ENCODE data around the gene APLN.

The APLN gene, protein sequence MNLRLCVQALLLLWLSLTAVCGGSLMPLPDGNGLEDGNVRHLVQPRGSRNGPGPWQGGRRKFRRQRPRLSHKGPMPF

DNA sequence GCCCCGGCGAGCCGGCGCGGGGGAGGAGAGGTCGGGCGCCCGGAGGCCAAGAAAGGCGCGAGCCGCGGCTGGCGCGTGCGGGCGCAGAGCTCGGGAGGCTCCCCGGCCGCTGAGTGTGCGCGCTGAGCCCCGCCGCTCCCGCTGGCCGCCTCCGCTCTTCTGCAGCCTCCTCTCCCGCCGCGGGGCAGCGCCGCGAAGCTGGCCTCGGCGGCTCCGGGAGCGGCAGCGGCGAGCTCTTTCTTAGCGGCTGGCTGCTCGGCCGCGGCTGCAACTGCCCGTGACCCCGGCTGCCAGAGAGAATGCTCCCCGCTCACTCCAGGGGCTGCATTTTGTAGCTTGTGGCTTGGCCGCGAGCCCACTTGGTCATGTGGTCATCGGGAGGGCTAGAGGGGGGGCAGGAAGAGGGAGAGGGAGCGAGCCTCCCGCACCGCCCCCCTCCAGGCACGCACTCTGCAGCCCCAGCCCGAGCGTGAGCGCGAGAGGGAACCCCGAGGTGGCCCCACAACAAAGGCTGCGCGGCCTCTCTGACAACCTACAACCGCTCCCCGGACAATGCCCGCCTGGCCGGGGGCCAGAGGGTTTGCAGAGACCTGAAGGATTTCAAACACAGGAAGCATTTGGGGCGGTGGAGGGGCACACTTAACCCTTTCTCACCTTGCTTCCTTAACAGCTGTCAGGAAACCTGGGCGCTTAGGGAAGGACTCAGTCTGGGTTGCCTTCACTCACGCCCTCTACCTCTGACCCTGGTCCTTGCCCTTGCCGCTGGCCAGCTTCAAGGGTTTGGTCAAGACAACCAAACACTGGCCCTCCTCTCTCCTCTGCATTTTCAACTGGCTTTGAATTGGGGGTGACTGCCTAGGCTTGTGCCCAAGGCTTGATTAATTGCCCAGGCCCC is at the start of gene APLN:
Gene APLN, minus strand, starts transcription at position 305 of the 895 bp plus-strand sequence. CDS start 326 bp downstream, outside the sequence.
- DNase-seq (ENCODE audit: low read depth in 3 of 3), result no peak

DNA sequence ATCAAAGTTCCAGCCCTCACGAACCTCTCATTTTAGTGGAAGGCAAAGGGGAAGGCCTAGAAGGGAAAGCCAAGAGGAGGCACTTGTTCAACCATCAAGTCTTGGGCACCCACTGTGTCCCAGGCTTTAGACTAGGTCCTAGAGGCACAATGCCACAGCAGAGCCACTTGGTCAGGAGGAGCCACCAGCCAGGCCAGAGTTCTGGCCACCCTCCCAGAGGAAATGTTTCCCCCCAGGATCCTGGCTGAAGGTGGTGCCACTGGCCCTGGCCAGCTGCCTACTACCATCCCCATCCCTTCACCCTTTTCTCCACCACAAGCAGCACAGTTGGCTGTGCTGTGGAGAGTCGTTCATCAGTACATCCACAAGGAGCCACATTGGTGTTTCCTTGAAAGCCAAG is 49.7 kb upstream of the APLN start:
- no peak for DNase-seq (ENCODE audit: low read depth in 3 of 3)

DNA sequence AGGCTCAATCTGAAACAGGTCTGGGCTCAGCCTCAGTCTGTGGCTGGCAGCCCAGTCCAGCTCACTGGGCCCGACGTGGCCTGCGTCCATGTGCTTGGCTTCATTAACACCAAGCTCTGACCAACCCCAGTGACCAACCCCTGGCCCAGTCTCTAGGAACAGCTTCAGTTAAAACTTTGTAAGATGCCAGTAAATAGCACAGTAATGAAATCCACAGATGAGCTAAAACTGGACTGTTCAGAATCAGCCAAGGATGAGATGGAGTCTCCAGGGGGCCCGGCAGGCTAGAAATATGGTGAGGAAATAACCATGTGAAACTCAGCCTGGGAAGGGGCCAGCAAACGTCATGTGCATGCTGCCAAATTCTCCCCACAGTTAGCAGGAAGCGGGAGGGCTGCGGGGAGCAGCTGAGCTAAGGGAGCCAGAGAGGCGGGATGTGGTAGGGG is 46.9 kb upstream of the APLN start:
- no peak for DNase-seq (ENCODE audit: low read depth in 3 of 3)

DNA sequence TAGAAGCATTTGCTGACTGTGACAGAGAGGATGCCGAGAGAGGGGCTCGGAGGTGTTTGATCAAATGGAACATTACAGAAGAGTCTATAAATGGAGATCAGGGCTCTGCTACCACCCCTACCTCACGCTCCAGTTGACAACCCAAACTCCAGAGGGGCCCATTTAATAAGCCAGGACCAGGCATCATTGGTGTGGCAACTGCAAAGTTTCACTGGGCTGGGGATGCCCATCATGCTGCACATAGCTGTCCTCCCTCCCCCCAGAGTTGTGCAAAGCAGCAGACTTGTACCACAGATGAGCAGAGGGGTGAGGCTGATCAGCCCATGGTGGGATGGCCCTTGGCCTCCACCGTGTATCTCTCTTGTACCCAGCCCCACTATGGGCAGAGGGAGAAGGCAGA is 45.8 kb upstream of the APLN start:
- DNase-seq (ENCODE audit: low read depth in 3 of 3), result no peak

DNA sequence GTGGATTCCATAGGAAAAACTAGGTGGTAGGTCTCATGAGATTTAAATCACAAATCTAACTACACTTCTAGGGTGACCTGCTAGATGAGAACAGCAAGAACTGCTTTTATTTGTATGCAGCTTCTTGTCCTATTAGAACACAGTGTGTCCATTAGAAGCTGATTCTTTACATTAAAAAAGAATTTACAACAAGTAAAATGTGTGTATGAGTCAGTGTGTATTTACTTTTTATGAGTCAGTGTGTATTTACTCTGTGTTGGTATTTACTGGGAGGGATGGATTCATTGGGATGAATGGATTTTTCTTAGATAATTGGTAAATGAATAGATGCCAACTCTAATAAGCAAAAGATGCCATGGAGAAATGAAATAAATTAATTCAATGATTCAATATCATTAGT is 43.4 kb upstream of the APLN start:
- DNase-seq (ENCODE audit: low read depth in 3 of 3), result no peak

DNA sequence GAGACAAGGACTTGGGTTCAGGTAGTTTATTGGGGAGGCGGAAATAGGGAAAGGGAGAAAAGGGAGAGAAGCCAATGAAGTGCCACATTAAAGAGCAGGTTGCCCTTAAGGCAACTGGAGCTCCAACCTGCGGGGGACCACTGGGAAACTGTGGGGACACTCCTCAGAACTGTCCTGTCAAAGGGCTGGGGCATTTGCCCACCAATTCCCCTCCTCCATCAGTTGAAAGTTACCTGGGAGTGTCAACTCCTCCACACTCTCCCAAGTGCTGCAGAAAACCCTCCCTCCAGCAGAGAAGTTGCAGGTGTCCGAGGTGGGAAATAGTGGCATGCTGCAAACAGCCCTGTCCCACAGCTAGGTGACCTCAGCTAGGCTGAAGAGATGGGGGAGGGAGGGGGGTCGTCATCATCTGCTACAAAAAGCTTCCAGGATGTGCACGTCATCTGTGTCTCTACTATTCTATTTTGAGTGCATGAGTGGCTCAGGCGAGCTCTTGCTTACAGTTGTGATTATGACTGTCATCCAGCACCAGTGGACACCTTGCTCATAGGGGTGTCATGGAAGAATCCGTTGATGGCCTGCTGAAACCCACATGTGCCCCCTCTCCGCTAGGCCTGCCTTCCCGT is 42.6 kb upstream of the APLN start:
- DNase-seq (ENCODE audit: low read depth in 3 of 3), result no peak

DNA sequence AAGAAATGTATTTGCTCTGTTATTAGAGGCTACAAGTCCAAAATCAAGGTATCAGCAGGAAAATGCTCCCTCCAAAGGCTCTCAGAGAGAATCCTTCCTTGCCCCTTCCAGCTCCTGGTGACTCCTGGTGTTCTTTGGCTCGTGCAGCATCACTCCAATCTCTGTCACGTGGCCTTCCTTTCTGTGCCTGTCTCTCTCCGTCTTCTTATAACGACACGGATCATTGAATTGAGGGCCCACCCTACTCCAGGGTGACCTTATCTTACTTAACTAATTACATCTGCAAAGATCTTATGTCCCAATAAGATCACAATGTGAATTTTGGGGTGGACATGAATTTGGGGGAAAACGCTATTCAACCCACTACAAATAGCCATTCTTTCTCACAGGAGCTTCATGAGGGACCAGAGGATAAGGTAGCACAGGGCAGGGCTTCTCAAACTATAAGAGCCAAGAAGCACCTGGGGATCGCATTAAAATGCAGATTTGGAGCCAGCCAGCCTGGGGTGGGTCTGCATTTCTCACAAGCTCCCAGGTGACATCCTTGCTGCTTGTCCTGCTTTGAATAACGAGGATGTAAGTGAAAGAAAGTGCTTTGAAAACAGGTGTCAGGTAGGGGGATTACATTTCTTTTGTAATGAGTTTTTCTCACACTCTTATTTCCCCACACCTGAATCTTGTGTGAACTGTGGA is 41.9 kb upstream of the APLN start:
- DNase-seq (ENCODE audit: low read depth in 3 of 3), result no peak

DNA sequence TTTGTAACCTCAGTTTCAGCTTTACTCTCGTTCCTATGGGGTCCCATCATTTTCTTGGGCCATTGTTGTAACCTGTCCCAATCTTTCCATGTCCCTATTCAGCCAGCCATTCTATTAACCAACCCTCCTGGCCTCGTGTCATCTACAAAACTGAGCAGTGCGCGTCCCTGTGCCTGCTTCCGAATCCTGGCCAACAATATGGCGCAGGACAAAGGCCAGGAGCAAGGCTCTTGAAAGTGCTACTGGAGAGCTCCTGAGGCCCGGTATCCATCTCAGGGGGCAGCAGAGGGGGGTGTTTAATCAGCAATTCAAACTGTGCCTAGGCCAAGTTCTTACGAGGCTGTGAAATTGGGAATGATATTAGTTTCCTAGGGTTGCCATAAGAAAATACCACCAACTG is 41.2 kb upstream of the APLN start:
- DNase-seq (ENCODE audit: low read depth in 3 of 3), result no peak

DNA sequence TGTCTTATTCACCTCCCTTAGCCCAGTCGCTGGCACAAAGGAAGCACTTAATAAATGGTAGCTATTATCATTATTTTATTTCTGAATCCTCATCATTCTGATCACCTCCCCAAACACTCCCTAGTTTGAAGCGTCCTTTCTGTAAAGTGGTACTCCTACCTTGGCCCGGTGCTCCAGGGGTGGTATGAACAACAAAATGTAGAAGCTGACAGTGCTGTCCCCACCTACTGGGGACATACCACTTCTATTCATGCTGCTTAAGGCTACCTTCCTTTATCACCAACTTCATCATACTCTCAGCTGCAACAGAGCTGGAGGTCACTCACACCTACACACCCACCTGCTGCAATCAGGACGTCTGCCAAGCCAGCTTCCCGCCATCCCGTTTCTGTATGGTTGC is 40.8 kb upstream of the APLN start:
- no peak for DNase-seq (ENCODE audit: low read depth in 3 of 3)

DNA sequence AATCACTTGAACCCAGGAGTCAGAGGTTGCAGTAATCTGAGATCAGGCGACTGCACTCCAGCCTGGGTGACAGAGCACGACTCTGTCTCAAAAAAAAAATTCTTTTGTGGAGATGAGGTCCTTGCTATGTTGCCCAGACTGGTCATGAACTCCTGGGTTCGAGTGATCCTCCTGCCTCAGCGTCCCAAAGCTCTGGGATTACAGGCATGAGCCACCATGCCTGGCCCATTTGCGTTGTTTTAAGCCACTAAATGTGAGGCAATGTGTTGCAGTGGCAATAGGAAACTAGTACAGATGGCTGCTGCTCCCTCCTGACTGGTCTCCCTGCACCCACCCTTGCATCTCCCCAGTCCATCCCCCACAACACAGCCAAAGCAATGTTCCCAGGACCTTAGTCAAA is 40.0 kb upstream of the APLN start:
- DNase-seq (ENCODE audit: low read depth in 3 of 3), result no peak

DNA sequence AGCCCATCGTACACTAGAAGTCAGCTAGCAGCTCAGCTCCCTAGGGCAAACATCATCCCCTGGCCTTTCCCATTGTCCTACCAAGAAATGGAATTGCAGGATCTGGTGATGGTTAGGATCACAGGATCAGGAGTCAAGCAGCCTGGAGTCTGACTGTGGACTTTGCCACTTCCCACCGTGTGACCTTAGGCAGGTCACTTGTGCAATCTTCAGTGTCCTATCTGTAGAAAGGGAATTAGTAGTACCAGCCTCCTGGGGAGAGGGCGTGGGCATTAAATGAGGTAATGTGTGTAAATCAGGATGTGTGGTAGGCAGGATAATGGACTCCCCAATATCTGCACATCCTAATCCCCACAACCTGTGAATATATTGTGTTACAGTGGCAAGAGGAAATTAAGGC is 38.6 kb upstream of the APLN start:
- no peak for DNase-seq (ENCODE audit: low read depth in 3 of 3)

DNA sequence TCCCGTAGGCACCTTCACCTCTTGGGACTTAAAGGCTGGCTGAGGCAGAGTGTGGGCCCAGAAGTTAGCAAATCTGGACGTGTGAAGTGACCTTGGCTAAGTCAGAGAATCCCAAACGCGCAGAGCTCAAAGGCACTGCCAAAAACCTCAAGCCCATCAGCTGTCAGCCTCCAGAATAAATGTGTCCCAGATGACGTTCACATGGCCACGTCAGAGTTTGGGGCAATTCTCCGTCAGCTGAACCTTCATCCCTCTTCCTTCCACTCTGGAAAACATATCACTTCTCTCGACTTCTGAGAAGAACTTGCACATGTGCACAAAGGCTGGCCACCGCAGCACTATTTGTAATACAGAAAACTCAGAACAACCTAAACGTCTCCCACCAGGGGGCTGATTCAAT is 35.7 kb upstream of the APLN start:
- DNase-seq (ENCODE audit: low read depth in 3 of 3), result no peak

DNA sequence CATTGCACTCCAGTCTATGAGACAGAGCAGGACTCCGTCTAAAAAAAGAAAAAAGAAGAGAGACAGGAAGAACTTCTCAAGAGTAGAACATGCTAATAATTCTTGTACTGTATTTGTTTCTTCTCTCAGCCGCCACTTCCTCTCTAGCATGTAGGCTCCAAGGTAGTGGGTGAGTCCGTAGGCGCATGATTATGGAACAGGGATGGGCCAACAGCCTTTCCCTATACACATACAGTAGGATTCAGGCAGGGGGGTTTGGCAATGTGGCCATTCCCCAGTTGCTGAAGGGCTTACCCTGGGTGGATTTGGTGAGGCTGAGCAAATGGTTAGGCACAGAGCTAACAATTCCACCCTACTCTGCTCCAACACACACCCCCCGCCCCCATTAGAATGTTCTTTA is 35.0 kb upstream of the APLN start:
- DNase-seq (ENCODE audit: low read depth in 3 of 3), result no peak

DNA sequence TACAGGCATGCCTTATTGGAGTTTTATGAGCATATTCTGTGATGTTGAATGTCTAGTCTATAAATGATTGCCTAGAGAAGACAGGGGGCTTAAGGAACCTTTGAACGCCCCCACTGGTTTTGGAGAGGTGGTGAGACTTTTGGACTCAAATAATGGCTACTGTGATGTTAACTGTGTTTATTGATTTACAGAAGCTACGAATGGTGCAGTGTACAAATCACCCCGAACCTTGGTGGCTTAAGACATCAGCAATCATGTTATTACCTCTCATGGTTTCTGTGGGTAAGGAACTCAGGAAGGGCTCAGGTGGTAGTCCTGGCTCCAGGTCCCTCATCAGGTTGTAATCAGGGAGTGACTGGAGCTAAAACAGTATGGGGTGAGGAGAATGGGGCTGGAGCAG is 33.3 kb upstream of the APLN start:
- DNase-seq (ENCODE audit: low read depth in 3 of 3), result no peak

DNA sequence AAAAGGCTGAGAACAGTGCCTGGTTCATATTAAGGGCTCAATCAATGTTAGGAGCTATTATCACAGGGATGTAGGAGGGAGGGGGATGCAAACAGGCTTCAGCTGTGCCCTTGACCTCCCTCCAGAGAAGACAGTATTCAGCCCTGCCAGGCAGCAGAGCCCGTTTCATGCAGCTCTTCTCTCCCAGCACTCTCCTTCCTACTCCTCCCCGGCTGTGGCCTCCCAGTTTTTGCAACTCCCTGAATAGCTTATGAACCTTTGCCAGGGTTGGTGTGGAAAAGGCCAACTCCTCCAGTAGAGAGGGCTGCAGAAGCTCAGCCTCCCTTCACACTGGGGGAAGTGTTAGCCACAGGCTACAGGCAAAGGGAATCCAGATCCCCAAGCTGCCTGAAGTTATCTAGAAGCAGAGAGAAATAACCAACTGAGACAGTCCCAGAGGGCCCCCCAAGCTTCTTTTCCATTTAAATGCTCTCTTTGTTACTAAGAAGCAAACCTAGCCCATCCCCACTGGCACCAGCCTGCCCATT is 31.7 kb upstream of the APLN start:
- no peak for DNase-seq (ENCODE audit: low read depth in 3 of 3)

DNA sequence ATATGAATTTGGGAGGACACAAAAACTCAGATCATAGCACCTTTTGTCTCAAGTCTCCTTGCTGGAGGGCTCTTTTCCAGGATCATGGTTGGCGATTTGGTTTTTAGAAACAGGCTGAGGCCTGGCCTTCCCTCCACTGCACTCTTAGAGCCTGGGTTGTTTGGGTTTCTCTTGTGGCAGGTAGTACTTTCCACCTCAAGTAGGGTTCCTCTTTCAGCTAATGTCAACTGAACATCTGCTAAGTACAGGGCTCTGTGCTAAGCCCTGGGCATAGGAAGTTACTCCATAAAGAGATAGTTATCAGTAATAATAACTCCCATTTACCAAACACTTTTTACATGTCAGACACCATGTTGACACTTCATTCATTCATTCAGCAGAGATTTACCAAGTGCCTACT is 28.2 kb upstream of the APLN start:
- DNase-seq (ENCODE audit: low read depth in 3 of 3), result no peak

DNA sequence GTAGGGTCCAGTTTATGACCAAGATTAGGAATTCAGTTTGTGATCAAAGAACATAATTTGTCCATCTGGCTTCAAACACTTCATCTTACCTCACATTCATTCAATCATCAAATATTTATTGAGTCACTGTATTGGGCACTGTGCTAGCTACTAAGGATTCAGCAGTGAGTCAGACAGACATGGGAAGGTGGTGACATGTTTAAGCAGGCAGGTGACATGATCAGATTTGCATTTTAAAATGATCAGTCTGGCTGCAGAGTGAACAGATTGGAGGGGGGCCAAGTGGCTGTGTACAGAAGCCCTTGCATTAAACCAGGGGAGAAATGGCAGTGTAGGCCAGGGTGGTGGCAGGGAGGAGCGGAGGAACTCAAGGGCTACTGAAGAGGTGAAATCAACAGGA is 25.1 kb upstream of the APLN start:
- DNase-seq (ENCODE audit: low read depth in 3 of 3), result no peak

DNA sequence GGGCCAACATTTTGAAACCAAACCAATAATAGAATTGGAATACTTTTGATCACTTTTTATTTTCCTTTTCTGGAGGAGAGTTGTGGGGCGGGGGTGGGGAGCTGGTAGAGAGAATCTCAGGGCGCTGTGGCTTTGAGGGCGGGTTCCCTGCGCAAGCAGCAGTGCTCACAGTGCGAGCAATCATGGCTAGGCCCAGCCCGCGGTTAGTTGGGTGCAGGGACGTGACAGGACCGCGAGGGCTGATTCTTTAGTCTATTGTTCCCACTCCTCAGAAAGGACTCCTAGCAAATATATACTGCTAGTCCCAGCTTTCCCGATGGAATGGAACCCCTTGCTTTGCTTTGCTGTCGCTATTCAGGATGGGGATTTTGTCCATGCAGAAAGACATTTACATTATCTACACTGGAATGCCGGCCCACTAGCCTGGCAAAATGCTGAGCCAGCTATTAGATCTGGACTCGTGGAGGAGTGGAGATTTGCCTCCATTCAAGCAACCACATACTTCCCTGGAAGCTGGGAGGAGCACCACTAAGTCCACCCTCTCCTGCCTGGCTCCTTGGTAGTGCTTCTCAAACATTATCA is 23.9 kb upstream of the APLN start:
- DNase-seq (ENCODE audit: low read depth in 3 of 3), result no peak

DNA sequence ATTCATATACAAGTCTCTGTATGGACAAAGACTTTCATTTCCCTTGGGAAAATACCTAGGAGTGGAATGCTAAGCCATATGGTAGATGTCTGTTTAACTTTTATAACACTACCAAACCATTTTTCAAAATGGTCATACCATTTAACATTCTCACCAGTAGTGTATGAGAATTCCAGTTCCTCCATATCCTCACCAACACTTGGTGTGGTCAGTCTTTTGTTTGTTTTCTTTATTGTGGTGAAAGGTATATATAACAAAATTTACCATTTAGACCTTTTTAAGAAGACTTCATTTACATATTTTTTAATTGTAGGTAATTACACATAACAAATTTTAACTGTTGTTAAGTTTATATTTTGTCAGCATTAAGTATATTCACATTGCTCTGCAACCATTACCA is 12.7 kb upstream of the APLN start:
- no peak for DNase-seq (ENCODE audit: low read depth in 3 of 3)

DNA sequence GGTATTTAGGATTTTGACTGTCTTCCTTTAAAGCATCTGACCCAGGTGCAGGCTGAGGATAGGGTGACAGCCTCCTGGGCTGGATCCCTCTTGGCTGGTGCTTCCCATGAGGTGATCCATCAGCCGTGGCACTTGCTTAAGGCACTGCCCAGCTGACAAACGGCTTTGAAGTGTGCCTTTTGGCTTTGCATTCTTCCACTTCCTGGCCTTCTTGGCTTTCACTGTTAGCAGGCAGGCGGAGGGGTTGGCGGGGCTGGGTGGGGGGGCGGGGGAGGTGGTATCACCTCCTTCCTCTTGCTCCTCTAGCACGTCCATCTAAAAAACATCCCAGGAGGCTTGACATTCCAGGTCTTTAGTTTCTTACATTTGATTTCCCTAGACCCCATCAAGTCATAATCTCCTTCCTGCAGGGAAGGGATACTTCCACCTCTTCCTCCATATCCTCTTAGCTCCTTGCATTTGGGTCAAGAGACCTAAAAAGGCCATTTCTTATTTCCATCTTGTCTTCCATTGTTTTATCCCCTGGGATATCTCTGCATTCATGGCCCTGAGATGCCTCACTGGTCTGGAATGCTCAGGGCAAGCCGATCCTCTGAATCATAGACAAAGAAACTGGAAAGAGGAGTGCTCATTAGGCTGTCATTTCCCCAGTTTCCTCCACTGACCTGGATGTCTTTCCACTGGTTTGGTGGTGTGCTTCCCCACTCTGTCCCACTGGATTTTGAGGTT is 11.3 kb upstream of the APLN start:
- no peak for DNase-seq (ENCODE audit: low read depth in 3 of 3)

DNA sequence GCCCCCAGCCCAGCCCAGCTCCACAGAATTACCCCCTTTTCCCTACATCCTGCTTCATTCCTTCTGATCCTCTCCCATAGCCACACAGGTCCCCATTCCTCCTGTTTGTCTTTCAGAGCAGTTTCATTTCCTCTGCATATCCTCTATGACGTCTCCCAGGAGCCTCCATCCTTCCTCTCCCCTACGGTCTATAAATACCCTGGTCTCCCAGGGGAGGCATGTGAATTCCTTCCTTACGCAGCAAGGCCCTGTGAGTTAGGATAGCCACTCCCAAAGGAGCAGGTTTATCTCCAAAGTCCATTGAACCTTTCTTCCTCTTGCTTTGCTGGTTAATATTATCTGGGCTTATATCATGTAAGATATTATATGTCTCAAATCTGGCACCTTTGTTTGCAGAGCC is 8.4 kb upstream of the APLN start:
- no peak for DNase-seq (ENCODE audit: low read depth in 3 of 3)

All from stimulated activated CD4-positive, alpha-beta T cell treated with anti-CD3 and anti-CD28 coated beads, TNF-alpha, amount 100 ng/mL, for 4 hours (primary cell).